PFSK-1 (cell line): ENCODE results near the gene ZCCHC14.

Source experiments
- POLR2AphosphoS5 ChIP-seq: IDR thresholded peaks from 2 replicates; pipeline ENCODE4 v1.6.1; 2012; ENCODE audit warnings: low read depth, mild to moderate bottlenecking, control low read depth, low read length, moderate library complexity
- TF ChIP-seq, protein P1 (sequence below), 2 experiments: IDR thresholded peaks; 2 replicates each; pipeline versions ENCODE4 v1.6.1 to v1.8.0; 2011 to 2012; ENCODE audit warnings: low read depth in 2 of 2, low read length in 2 of 2, control low read depth in 1 of 2, inconsistent platforms in 1 of 2, mild to moderate bottlenecking in 1 of 2, moderate library complexity in 1 of 2; ENCODE audit not compliant: insufficient read depth in 1 of 2

DNA sequence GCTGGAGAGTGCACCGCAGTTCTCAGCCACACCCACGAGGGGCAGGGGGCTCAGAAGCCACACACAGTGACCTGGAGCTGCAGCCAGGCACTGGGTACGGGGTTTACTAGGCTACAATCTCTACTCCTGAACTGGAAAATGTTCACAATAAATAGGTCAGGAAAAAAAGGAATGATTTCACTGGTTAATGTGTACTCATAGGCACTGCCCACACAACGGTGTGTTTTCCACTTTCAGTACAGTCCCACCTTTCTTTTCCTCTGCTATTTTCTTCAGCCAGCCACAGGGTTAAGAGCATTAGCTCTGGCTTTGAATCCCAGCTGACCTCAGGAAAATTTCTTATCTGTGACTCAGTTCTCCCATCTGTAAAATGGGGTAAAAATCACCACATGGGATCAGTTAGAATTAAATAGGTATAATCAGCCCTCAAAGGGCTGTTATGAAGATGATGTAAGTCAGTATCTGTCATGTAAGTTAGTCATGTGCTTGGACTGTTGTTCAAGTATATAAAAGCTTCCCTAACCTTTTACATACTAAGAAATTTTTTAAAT lies 35.7 kb downstream of the ZCCHC14 start:
- TF ChIP-seq, protein P1, sequence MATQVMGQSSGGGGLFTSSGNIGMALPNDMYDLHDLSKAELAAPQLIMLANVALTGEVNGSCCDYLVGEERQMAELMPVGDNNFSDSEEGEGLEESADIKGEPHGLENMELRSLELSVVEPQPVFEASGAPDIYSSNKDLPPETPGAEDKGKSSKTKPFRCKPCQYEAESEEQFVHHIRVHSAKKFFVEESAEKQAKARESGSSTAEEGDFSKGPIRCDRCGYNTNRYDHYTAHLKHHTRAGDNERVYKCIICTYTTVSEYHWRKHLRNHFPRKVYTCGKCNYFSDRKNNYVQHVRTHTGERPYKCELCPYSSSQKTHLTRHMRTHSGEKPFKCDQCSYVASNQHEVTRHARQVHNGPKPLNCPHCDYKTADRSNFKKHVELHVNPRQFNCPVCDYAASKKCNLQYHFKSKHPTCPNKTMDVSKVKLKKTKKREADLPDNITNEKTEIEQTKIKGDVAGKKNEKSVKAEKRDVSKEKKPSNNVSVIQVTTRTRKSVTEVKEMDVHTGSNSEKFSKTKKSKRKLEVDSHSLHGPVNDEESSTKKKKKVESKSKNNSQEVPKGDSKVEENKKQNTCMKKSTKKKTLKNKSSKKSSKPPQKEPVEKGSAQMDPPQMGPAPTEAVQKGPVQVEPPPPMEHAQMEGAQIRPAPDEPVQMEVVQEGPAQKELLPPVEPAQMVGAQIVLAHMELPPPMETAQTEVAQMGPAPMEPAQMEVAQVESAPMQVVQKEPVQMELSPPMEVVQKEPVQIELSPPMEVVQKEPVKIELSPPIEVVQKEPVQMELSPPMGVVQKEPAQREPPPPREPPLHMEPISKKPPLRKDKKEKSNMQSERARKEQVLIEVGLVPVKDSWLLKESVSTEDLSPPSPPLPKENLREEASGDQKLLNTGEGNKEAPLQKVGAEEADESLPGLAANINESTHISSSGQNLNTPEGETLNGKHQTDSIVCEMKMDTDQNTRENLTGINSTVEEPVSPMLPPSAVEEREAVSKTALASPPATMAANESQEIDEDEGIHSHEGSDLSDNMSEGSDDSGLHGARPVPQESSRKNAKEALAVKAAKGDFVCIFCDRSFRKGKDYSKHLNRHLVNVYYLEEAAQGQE (IDR thresholded peaks at IDR 0.05; ENCODE audit: insufficient read depth in 1 of 2, low read depth in 2 of 2, low read length in 2 of 2): no peak
- TF ChIP-seq POLR2AphosphoS5: no peak
